ENCODE data around the gene GPRC5A. TPM values are rescaled to one million over a fixed set of nuclear protein-coding genes. Genes with fewer than 3 reads are reported as not detected.
A peak's percentile ranks its signal among the peaks of the same experiment; 100 is the strongest.

GPRC5A gene
- total RNA-seq, 3 donors from 2014 or later: 10.9 to 40.1 (median 21.6) TPM

- H3K27ac ChIP-seq: no peak overlapping the region
- H3K9me3 ChIP-seq: no peaks in the 10 kb centered on the region
- H3K36me3 ChIP-seq: no peaks in the 10 kb centered on the region
- intact Hi-C loops (cut with DNase I; ENCODE audit: low total_unique reads): no loop called here
- H3K27me3 ChIP-seq: no peaks in the 10 kb centered on the region
- TF ChIP-seq CTCF (IDR thresholded peaks at IDR 0.05): no peak
- TF ChIP-seq POLR2AphosphoS5 (IDR thresholded peaks at IDR 0.05): no peak
- TF ChIP-seq POLR2A (IDR thresholded peaks at IDR 0.05): no peak
- no peak for DNase-seq (ENCODE audit: low spot score in 2 of 2)
- H3K4me1 ChIP-seq: no peaks in the 10 kb centered on the region
- H3K4me3 ChIP-seq: no peak overlapping the region
Observed at GRCh38 chr12:12881151-12881909, 10.0 kb upstream of the GPRC5A start.

GRCh38 chr12:12882288-12882687, 9.1 kb upstream of the GPRC5A start:
- DNase-seq (ENCODE audit: low spot score in 2 of 2): no peak

GRCh38 chr12:12883369-12884001, 7.9 kb upstream of the GPRC5A start:
- peak overlapping the region; percentile 43 to 84 for H3K27ac ChIP-seq
- DNase-seq (ENCODE audit: low spot score in 2 of 2): no peak
- H3K4me1 ChIP-seq: no peaks in the 10 kb centered on the region
- intact Hi-C loops (cut with DNase I; ENCODE audit: low total_unique reads): no loop called here
- TF ChIP-seq POLR2A (IDR thresholded peaks at IDR 0.05) (no peak), POLR2AphosphoS5 (IDR thresholded peaks at IDR 0.05) (no peak), CTCF (IDR thresholded peaks at IDR 0.05) (no peak)
- no peaks in the 10 kb centered on the region for H3K36me3 ChIP-seq
- H3K9me3 ChIP-seq: no peaks in the 10 kb centered on the region
- no peaks in the 10 kb centered on the region for H3K27me3 ChIP-seq
- no peak overlapping the region for H3K4me3 ChIP-seq

More at GRCh38 chr12:12882288-12882687, 9.1 kb upstream of the GPRC5A start:
- H3K4me1 ChIP-seq: no peaks in the 10 kb centered on the region
- H3K9me3 ChIP-seq: no peaks in the 10 kb centered on the region
- intact Hi-C loops (cut with DNase I; ENCODE audit: low total_unique reads): no loop called here
- H3K4me3 ChIP-seq: no peak overlapping the region
- no peaks in the 10 kb centered on the region for H3K27me3 ChIP-seq
- peak overlapping the region in 1 of 2 donors; percentile 43 for H3K27ac ChIP-seq
- TF ChIP-seq POLR2A (IDR thresholded peaks at IDR 0.05) (no peak), CTCF (IDR thresholded peaks at IDR 0.05) (no peak), POLR2AphosphoS5 (IDR thresholded peaks at IDR 0.05) (no peak)
- H3K36me3 ChIP-seq: no peaks in the 10 kb centered on the region

- TF ChIP-seq POLR2A (IDR thresholded peaks at IDR 0.05): no peak
- no peak for TF ChIP-seq CTCF (IDR thresholded peaks at IDR 0.05)
- Histone ChIP-seq H3K27me3 (no peaks in the 10 kb centered on the region), H3K36me3 (no peaks in the 10 kb centered on the region), H3K4me1 (no peaks in the 10 kb centered on the region), H3K27ac (no peak overlapping the region), H3K4me3 (no peak overlapping the region), H3K9me3 (no peaks in the 10 kb centered on the region)
- no peak for DNase-seq (ENCODE audit: low spot score in 2 of 2)
- intact Hi-C loops (cut with DNase I; ENCODE audit: low total_unique reads): no loop called here
Observed at GRCh38 chr12:12885096-12885792, 6.1 kb upstream of the GPRC5A start.

GRCh38 chr12:12887471-12887870, 3.9 kb upstream of the GPRC5A start:
- DNase-seq (ENCODE audit: low spot score in 2 of 2): no peak
- intact Hi-C loops (cut with DNase I; ENCODE audit: low total_unique reads): no loop called here
- no peaks in the 10 kb centered on the region for H3K36me3 ChIP-seq
- H3K4me1 ChIP-seq: no peaks in the 10 kb centered on the region
- no peak overlapping the region for H3K27ac ChIP-seq
- no peaks in the 10 kb centered on the region for H3K9me3 ChIP-seq
- H3K27me3 ChIP-seq: no peaks in the 10 kb centered on the region
- H3K4me3 ChIP-seq: no peak overlapping the region
- TF ChIP-seq POLR2A (IDR thresholded peaks at IDR 0.05): no peak
- no peak for TF ChIP-seq POLR2AphosphoS5 (IDR thresholded peaks at IDR 0.05)
- TF ChIP-seq CTCF (IDR thresholded peaks at IDR 0.05): no peak

Measured in breast epithelium (tissue), 4 donors.